Measurements from ENCODE around the gene RYR2.

DNA sequence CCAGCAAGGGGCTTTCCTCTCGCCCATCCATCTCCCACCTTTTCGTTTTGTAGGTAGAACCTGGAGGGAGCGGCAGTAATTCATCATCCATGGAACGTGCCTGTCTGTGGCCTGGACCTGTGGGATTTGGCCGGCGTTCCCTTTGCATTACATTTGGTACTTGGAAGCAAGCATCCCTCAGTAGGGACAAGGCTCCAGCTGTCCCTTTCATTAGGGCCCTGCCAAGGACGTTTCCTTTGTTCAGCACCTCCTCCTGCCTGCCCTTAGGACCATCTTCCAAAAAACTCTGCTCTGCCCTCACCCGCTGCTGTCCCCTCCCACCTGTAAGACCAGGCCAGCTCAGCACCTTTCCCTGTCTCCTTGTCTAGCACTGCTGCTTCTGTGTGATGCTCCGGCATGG is 62.1 kb downstream of the RYR2 start:
- TF ChIP-seq ZNF274 (IDR thresholded peaks at IDR 0.05; ENCODE audit: borderline replicate concordance, low read depth, low read length): no peak
- no peak for TF ChIP-seq SRSF1 (IDR thresholded peaks at IDR 0.05; ENCODE audit: low read depth, low read length)
- TF ChIP-seq BCLAF1 (IDR thresholded peaks at IDR 0.05; ENCODE audit: borderline replicate concordance in 1 of 2, control insufficient read depth in 1 of 2, low read depth in 2 of 2, low read length in 1 of 2): no peak
- TF ChIP-seq, protein P1, sequence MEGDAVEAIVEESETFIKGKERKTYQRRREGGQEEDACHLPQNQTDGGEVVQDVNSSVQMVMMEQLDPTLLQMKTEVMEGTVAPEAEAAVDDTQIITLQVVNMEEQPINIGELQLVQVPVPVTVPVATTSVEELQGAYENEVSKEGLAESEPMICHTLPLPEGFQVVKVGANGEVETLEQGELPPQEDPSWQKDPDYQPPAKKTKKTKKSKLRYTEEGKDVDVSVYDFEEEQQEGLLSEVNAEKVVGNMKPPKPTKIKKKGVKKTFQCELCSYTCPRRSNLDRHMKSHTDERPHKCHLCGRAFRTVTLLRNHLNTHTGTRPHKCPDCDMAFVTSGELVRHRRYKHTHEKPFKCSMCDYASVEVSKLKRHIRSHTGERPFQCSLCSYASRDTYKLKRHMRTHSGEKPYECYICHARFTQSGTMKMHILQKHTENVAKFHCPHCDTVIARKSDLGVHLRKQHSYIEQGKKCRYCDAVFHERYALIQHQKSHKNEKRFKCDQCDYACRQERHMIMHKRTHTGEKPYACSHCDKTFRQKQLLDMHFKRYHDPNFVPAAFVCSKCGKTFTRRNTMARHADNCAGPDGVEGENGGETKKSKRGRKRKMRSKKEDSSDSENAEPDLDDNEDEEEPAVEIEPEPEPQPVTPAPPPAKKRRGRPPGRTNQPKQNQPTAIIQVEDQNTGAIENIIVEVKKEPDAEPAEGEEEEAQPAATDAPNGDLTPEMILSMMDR (IDR thresholded peaks at IDR 0.05 in 2 of 3, conservative IDR thresholded peaks at IDR 0.05 in 1 of 3; ENCODE audit: insufficient read depth in 2 of 3, low read depth in 1 of 3, low read length in 3 of 3): no peak
- TF ChIP-seq HDAC1 (IDR thresholded peaks at IDR 0.05): no peak
- TF ChIP-seq TCF7 (IDR thresholded peaks at IDR 0.05; ENCODE audit: borderline replicate concordance): no peak
- no peak for TF ChIP-seq CBFB (CRISPR knock-in tag; IDR thresholded peaks at IDR 0.05)
- TF ChIP-seq, protein P2, sequence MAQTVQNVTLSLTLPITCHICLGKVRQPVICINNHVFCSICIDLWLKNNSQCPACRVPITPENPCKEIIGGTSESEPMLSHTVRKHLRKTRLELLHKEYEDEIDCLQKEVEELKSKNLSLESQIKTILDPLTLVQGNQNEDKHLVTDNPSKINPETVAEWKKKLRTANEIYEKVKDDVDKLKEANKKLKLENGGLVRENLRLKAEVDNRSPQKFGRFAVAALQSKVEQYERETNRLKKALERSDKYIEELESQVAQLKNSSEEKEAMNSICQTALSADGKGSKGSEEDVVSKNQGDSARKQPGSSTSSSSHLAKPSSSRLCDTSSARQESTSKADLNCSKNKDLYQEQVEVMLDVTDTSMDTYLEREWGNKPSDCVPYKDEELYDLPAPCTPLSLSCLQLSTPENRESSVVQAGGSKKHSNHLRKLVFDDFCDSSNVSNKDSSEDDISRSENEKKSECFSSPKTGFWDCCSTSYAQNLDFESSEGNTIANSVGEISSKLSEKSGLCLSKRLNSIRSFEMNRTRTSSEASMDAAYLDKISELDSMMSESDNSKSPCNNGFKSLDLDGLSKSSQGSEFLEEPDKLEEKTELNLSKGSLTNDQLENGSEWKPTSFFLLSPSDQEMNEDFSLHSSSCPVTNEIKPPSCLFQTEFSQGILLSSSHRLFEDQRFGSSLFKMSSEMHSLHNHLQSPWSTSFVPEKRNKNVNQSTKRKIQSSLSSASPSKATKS (CRISPR knock-in tag; IDR thresholded peaks at IDR 0.05): no peak
- TF ChIP-seq STAT6 (CRISPR knock-in tag; IDR thresholded peaks at IDR 0.05): no peak
- TF ChIP-seq ZNF551 (CRISPR knock-in tag; IDR thresholded peaks at IDR 0.05): no peak
- TF ChIP-seq CCAR2 (IDR thresholded peaks at IDR 0.05; ENCODE audit: low read depth, low read length): no peak
